GM19099 (cell line): ENCODE data around the gene THRSP.

Source experiments
- POLR2A ChIP-seq: IDR thresholded peaks from 3 replicates; pipeline ENCODE4 v1.6.1; 2011; ENCODE audit warnings: low read depth; ENCODE audit not compliant: insufficient read length; ENCODE audit errors: extremely low read depth

The THRSP gene

GRCh38 chr11:78036313-78036712 lies 27.3 kb upstream of the THRSP start:
- TF ChIP-seq POLR2A = no peak

- no peak for TF ChIP-seq POLR2A
Measured at GRCh38 chr11:78037056-78037455, 26.6 kb upstream of the THRSP start.

DNA sequence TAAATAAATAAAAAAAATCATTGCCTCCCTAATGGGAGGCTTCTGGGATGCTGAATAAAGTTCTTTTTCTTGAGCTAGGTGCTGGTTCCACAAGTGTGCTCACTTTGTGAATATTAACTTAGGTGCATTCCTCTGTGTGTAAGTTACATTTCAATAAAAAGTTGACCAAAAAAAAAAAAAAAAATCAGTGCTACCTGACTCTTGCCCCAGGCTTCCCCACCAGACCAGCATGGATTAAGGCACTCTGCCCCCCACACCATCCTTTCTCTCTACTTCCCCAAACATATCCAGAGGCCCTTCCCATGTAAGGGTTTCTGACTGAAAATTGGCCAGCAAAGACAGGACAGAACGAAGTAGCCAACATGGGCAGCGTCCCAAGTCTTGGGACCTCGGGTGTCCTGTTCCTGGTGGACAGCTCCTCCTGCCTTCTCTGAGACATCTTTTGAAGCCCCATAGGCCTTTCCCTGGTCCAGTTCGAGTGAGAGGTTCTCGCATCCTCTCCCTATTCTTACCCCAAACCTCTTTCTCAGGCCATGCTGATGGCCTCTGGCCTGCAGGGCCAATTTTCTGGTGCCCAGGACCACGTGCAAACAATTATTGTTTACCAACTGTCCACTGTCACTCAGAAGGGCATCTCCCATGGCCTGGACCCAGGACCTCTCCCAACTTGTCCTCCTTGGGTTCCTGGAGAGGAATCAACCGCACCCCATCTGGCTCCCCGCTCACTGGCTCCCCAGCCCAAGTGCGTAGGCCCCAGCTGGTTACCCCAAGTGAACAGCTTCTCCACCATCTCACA lies 25.6 kb upstream of the THRSP start:
- TF ChIP-seq POLR2A = no peak

- no peak for TF ChIP-seq POLR2A
Measured at GRCh38 chr11:78038697-78039313, 24.9 kb upstream of the THRSP start.

DNA sequence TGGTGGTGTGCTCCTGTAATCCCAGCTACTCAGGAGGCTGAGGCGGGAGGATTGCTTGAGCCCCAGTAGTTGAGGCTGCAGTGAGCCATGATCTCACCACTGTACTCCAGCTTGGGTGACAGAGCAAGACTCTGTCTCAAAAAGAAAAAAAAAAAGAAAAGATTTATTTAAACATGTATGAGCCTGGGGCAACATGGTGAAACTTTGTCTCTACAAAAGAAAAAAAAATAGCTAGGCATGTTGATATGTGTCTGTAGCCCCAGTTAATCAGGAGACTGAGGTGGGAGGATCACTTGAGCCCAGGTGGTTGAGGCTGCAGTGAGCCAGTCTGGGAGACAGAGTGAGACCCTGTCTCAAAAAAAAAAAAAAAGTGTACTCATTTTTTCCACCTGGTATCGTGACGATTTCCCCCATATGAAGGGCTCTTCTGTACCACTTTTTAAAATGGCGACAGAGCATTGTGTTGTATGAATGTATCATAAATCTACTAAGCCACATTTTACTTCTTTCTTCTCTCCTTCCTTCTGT lies 24.2 kb upstream of the THRSP start:
- TF ChIP-seq POLR2A = no peak

DNA sequence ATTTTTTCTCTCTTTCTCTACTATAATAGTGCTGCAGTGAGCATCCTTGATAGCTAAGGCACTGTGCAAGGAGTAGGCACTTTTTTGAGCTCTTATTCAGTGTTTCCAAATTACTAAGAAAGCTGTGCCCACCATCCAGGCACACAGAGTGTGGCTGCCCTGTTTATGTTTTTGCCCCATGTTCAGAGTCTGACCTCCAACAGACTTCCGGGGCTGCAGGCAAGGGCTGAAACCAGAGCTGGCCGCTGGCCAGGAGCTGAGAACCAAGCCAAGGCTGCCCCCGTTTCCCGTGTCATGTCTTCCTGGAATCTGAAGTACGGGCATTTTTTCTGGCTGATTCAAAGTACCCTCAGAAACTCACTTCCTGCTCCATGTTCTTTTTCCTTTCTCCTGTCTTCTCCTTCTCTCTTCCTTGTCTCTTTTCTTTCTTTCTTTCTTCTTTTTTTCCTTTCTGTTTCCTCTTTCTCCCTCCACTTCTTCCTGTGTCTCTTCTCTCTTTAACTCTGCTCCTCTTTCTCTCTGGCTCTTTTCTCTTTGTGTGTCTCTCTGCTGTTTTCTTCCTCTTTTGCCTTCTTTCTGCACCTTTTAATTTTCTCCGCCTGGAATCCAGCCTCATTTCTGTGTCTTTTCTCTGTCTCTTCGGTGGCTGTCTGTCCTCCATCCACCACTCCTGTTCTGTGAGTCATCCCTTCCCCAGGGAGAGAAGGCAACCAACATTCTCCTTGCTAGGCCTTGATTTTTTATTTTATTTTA lies 23.6 kb upstream of the THRSP start:
- TF ChIP-seq POLR2A = no peak

GRCh38 chr11:78040691-78041379 lies 22.8 kb upstream of the THRSP start:
- TF ChIP-seq POLR2A = no peak

DNA sequence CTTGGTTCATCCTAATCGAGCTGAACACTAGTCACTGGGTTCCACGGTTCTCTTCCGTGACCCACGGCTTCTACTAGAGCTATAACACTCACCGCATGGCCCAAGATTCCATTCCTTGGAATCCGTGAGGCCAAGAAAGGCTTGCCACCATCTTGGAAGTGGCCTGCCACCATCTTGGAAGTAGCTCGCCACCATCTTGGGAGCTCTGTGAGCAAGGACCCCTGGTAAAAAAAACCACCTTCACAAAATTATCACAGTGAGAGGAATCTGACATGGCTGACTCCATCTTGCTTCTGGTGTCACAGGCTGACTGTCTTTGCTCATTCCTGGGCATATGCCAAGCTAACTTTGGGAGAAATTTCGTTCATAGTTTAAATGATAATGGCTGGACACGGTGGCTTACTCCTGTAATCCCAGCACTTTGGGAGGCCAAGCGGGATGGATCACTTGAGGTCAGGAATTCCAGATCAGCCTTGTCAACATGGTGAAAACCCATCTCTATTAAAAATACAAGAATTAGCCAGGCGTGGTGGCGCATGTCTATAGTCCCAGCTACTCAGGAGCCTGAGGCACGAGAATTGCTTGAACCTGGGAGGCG lies 21.7 kb upstream of the THRSP start:
- no peak for TF ChIP-seq POLR2A

GRCh38 chr11:78044706-78045105 lies 19.0 kb upstream of the THRSP start:
- TF ChIP-seq POLR2A = no peak

GRCh38 chr11:78045851-78046485 lies 17.7 kb upstream of the THRSP start:
- TF ChIP-seq POLR2A = no peak

DNA sequence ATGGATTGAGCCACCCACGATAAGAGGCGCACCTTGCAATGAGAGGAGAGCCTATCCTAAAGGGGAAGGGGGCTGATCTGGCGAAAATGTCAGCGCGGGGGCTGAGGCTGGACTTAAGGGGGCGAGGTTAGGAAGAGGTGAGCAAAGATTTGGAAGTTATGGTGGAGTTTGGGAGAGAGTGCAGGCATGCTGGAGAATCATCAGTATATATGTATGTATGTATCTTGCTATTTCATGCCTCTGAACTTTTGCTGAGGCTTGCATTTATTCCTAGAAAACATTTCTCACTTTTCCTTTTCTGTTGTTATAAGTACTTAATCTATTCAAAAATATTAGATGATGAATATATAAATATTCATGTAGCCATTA lies 17.2 kb upstream of the THRSP start:
- no peak for TF ChIP-seq POLR2A

GRCh38 chr11:78048561-78048960 lies 15.1 kb upstream of the THRSP start:
- no peak for TF ChIP-seq POLR2A

DNA sequence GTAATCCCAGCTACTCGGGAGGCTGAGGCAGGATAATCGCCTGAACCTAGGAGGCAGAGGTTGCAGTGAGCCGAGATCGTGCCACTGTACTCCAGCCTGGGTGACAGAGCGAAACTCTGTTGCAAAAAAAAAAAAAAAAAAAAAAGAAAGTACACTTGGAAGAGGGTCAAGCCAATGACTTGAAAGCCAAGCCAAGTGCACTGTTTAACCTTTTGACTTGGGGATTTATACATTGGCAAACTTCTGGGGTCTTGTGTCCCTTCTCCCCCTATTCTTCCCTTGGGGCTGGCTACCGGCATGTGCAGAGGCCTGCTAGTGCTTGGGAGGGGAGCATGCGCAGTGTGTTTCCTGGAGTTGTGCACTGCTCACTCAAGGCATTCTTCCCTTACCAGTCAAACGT lies 14.3 kb upstream of the THRSP start:
- no peak for TF ChIP-seq POLR2A

GRCh38 chr11:78050964-78051831 lies 12.5 kb upstream of the THRSP start:
- TF ChIP-seq POLR2A = no peak

DNA sequence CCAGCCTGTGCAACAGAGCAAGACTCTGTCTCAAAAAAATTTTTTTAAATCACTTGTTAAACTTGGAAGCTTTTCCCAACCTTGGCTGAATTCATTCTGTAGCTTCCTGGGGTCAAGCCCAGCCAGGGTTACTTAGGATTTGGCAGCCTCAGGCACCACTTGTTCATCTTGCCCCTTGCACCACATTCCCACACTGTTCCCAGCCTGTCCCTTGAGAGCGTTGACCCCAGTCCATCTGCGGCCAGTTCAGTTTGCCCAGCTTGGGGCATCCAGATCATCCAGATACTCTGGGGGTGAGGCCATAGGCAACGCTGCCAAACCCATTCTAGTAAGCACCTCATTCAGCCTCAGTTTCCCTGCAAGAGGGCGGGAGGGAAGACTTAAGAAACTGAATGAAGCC lies 8.7 kb upstream of the THRSP start:
- no peak for TF ChIP-seq POLR2A
